SK-N-SH treated with all-trans-retinoic acid at 6 μM for 48 hours (cell line): ENCODE data around the gene ANAPC4.

Experiments used
- ATAC-seq: fragments of 200-7000 bp; cut with Tn5 transposase; 3 replicates; pipeline ENCODE4 v1.9.1; 2020; ENCODE audit warnings: mild to moderate bottlenecking, moderate library complexity
- ARNTL ChIP-seq: fragments of 450-650 bp; formaldehyde crosslinking; IDR thresholded peaks from 2 replicates; pipeline ENCODE4 v1.5.0; 2020; ENCODE audit warnings: low read depth, mild to moderate bottlenecking, moderate library complexity, borderline replicate concordance
- BACH2 ChIP-seq: fragments of 250-450 bp; sonication (Bioruptor Pico); IDR thresholded peaks from 2 replicates; pipeline ENCODE4 v1.9.0; 2021; ENCODE audit warnings: mild to moderate bottlenecking, borderline replicate concordance
- CREB5 ChIP-seq: fragments of 250-450 bp; sonication (Bioruptor Pico); IDR thresholded peaks from 2 replicates; pipeline ENCODE4 v1.5.1; 2020; ENCODE audit warnings: low read depth, mild to moderate bottlenecking, moderate library complexity
- CSDC2 ChIP-seq: fragments of 250-450 bp; sonication (Bioruptor Pico); IDR thresholded peaks from 2 replicates; pipeline ENCODE4 v1.5.0; 2020; ENCODE audit warnings: mild to moderate bottlenecking, moderate library complexity
- ISL1 ChIP-seq: fragments of 250-450 bp; sonication (Bioruptor Pico); IDR thresholded peaks from 2 replicates; pipeline ENCODE4 v2.1.2; 2022; ENCODE audit warnings: mild to moderate bottlenecking, moderate library complexity
- OSR1 ChIP-seq: fragments of 250-450 bp; sonication (Bioruptor Pico); IDR thresholded peaks from 2 replicates; pipeline ENCODE4 v1.8.0; 2022; ENCODE audit warnings: moderate library complexity, mild to moderate bottlenecking, inconsistent platforms
- PATZ1 ChIP-seq: fragments of 250-450 bp; sonication (Bioruptor Pico); IDR thresholded peaks from 2 replicates; pipeline ENCODE4 v1.8.0; 2020; ENCODE audit warnings: mild to moderate bottlenecking, moderate library complexity, borderline replicate concordance
- POU6F1 ChIP-seq: fragments of 250-450 bp; sonication (Bioruptor Pico); IDR thresholded peaks from 2 replicates; pipeline ENCODE4 v1.8.0; 2021; ENCODE audit warnings: low read depth, mild to moderate bottlenecking, moderate library complexity, borderline replicate concordance
- PPARA ChIP-seq: fragments of 250-450 bp; sonication (Bioruptor Pico); IDR thresholded peaks from 2 replicates; pipeline ENCODE4 v1.5.0; 2020; ENCODE audit warnings: mild to moderate bottlenecking, borderline replicate concordance
- RARB ChIP-seq: fragments of 250-450 bp; sonication (Bioruptor Pico); IDR thresholded peaks from 2 replicates; pipeline ENCODE4 v1.8.0; 2021; ENCODE audit warnings: mild to moderate bottlenecking, moderate library complexity
- SNAI2 ChIP-seq: fragments of 250-450 bp; sonication (Bioruptor Pico); IDR thresholded peaks from 2 replicates; pipeline ENCODE4 v1.5.0; 2020; ENCODE audit warnings: mild to moderate bottlenecking, moderate library complexity
- TCF4 ChIP-seq: fragments of 250-450 bp; sonication (Bioruptor Pico); IDR thresholded peaks from 2 replicates; pipeline ENCODE4 v1.8.0; 2021; ENCODE audit warnings: mild to moderate bottlenecking, moderate library complexity, borderline replicate concordance
- TOX ChIP-seq: fragments of 250-450 bp; sonication (Bioruptor Pico); IDR thresholded peaks from 2 replicates; pipeline ENCODE4 v1.8.0; 2021; ENCODE audit warnings: mild to moderate bottlenecking, moderate library complexity, borderline replicate concordance
- ZFP3 ChIP-seq: fragments of 250-450 bp; sonication (Bioruptor Pico); IDR thresholded peaks from 2 replicates; pipeline ENCODE4 v1.5.0; 2020; ENCODE audit warnings: mild to moderate bottlenecking, moderate library complexity
- ZFP30 ChIP-seq: fragments of 450-650 bp; formaldehyde crosslinking; IDR thresholded peaks from 2 replicates; pipeline ENCODE4 v1.5.0; 2022; ENCODE audit warnings: mild to moderate bottlenecking, moderate library complexity
- ZNF70 ChIP-seq: fragments of 450-650 bp; formaldehyde crosslinking; IDR thresholded peaks from 2 replicates; pipeline ENCODE4 v1.5.0; 2020; ENCODE audit warnings: mild to moderate bottlenecking, moderate library complexity
- ZNF8 ChIP-seq: fragments of 450-650 bp; formaldehyde crosslinking; IDR thresholded peaks from 2 replicates; pipeline ENCODE4 v1.5.0; 2020; ENCODE audit warnings: mild to moderate bottlenecking, moderate library complexity

The ANAPC4 gene

GRCh38 chr4:25446611-25447010, 69.5 kb downstream of the ANAPC4 start (continued):
- TF ChIP-seq POU6F1 (CRISPR knock-in tag) (no peak), ZFP3 (CRISPR knock-in tag) (no peak), PATZ1 (CRISPR knock-in tag) (no peak), TCF4 (CRISPR knock-in tag) (no peak), OSR1 (CRISPR knock-in tag) (no peak), ZNF70 (no peak)
- TF ChIP-seq, all 23 proteins: peak for 0

GRCh38 chr4:25448379-25449109, 71.5 kb downstream of the ANAPC4 start:
- TF ChIP-seq ZNF70 (no peak), RARB (no peak), ZFP30 (CRISPR knock-in tag) (no peak), CSDC2 (CRISPR knock-in tag) (no peak), SNAI2 (CRISPR knock-in tag) (no peak), CREB5 (CRISPR knock-in tag) (no peak), PPARA (CRISPR knock-in tag) (no peak), TCF4 (CRISPR knock-in tag) (no peak), POU6F1 (CRISPR knock-in tag) (no peak)

GRCh38 chr4:25449270-25449669, 72.2 kb downstream of the ANAPC4 start:
- TF ChIP-seq CSDC2 (CRISPR knock-in tag) (no peak), ZFP30 (CRISPR knock-in tag) (no peak), ISL1 (CRISPR knock-in tag) (no peak), TCF4 (CRISPR knock-in tag) (no peak), BACH2 (no peak), ARNTL (CRISPR knock-in tag) (no peak)
- ATAC-seq, result no peak

More at GRCh38 chr4:25448379-25449109, 71.5 kb downstream of the ANAPC4 start:
- no peak for ATAC-seq

GRCh38 chr4:25449688-25450087, 72.6 kb downstream of the ANAPC4 start:
- no peak for ATAC-seq

More at GRCh38 chr4:25449688-25450087, 72.6 kb downstream of the ANAPC4 start:
- TF ChIP-seq ZNF70 (no peak), CREB5 (CRISPR knock-in tag) (no peak), TCF4 (CRISPR knock-in tag) (no peak), ZNF8 (no peak), TOX (no peak), SNAI2 (CRISPR knock-in tag) (no peak)
